GM19468 (cell line): ENCODE results near the gene PLPP7.
"Not testable (repeated sequence)": the region's sequence is repeated elsewhere in the genome, so short reads cannot be mapped to it uniquely, and the experiment has no call there.

Source experiments
- ATAC-seq: cut with Tn5 transposase; IDR thresholded peaks from one replicate; pipeline ENCODE4 v1.9.1; 2021; ENCODE audit warnings: mild to moderate bottlenecking, moderate library complexity, moderate number of reproducible peaks; ENCODE audit not compliant: unreplicated experiment; ENCODE audit errors: extremely low read depth

Gene PLPP7

DNA sequence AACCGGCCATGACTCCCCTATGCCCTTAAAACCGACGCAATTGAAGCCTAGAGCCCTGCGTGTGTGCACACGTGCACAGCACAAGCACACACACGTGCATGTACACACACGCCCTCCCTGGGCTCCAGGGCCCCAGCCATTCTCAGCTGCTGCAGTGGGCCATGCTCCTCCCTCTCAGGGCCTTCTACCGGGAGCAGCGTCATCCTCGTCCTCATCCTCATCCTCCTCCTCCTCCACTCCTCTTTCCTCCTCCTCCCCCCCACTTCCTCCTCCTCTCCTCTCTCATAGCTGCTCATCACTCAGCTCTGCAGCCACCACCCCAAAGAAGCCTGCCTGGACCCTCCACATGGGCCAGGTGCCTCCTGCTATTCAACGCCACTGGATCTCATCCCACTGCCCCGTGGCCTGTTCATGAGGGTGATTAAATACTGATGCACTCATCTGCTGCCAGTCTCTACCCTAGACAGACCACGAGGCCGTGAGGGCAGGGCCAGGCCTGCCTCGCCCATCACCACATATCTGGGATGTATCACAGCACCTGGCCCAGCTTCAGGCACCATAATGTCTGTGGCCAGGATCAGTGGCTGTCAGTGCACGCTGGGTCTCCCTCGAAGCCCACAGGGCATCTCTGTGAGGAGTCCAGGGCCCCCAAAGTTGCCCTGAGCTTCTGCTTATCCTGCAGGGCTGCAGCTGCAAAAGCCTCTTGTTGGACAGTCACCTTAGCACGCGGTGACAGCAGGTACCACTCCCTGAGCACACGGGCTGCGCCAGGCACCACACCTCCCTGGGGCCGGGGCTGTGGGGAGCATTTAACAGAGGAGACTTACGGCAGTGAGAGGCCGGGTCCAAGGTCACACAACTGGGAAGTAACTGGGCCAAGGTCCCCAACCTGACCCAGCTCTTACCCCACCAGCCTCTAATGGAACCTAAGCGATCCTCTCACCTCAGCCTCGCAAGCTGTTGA, 23.0 kb upstream of the PLPP7 start:
- no peak for ATAC-seq

GRCh38 chr9:131270171-131271015, 19.1 kb upstream of the PLPP7 start:
- no peak for ATAC-seq

DNA sequence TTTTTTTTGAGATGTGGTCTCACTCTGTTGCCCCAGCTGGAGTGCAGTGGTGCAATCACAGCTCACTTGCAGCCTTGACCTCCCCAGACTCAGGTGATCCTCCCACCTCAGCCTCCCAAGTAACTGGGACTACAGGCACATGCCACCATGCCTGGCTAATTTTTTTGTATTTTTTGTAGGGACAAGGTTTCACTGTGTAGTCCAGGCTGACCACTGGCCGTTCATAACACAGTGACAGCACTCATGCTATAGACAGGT, 18.6 kb upstream of the PLPP7 start:
- not testable (repeated sequence) for ATAC-seq

GRCh38 chr9:131271506-131271931, 18.0 kb upstream of the PLPP7 start:
- ATAC-seq: no peak

GRCh38 chr9:131272212-131272611, 17.3 kb upstream of the PLPP7 start:
- no peak for ATAC-seq

GRCh38 chr9:131273146-131273855, 16.2 kb upstream of the PLPP7 start:
- ATAC-seq: no peak

- ATAC-seq: no peak
These were observed 15.5 kb upstream of the PLPP7 start for GRCh38 chr9:131273856-131274673.

DNA sequence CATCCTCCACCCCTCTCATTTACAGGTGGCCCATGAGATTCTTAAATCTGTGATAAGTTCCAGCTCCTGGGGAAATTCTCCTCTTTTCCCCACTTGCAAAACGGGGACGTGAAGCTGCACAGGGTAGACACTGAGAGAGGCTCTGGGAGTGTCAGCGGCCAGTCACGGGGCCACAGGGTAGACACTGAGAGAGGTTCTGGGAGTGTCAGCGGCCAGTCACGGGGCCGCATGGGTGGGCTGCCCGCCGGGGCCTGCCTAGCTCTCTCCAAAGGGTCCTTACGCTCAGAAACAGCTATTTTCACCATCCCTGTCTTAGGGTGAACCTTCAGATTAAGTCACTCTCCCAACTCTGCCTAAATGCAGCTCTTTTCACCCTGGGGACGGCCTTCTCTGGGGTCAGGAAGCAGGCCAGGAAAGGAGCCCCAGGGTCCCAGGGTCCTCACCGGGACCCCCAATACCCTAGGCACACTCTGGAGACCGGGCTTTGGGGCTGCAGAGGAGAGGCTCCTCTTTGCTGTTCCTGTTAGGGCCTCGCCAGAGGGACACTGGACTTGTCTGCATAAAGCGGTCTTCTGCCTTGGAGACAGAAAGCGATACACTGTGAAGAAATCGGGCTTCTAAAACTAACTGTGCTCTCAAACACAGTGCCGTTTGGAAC, 14.7 kb upstream of the PLPP7 start:
- no peak for ATAC-seq

DNA sequence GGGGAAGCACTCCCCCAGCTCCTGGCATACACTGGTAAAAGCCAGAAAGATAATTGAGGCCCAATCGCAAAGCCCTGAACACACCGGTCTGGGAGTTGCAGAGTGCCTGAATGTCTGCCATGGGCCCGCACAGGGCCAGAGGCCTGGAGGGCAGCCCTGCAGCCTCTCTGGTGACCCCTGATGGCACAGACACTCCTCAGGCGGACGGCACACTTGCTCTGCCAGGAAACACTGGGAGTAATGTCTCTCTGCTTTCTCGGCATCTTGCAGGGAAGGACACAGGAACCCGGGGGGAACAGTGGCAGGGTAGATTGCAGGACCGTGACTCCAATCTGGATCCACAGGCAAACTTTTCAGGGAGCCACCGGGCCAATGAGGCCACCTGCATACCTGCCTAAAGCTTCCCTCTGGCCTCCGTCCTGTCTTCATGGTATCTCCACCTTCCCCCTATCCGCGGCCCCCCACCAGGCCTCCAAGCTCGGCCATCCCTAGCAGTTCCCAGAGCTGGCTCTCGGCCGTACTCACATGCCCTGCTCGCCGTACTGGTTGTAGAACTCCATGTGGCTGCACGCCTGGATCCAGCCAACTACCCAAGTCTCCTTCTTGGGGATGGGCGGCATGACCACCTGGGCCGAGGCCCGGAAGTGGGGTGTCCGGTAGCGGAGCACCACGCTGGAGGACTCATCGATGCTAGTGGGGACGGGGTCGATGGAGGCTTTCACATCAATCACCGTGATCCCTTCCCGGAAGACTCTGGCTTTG, 14.0 kb upstream of the PLPP7 start:
- no peak for ATAC-seq

GRCh38 chr9:131276094-131276888, 13.2 kb upstream of the PLPP7 start, which contains the start of gene FAM78A:
Gene FAM78A, minus strand, starts transcription at chr9:131276510. Its CDS starts 331 bp downstream, at chr9:131276179.
- no peak for ATAC-seq

- ATAC-seq: no peak
These were observed 12.6 kb upstream of the PLPP7 start for GRCh38 chr9:131276891-131277286.

DNA sequence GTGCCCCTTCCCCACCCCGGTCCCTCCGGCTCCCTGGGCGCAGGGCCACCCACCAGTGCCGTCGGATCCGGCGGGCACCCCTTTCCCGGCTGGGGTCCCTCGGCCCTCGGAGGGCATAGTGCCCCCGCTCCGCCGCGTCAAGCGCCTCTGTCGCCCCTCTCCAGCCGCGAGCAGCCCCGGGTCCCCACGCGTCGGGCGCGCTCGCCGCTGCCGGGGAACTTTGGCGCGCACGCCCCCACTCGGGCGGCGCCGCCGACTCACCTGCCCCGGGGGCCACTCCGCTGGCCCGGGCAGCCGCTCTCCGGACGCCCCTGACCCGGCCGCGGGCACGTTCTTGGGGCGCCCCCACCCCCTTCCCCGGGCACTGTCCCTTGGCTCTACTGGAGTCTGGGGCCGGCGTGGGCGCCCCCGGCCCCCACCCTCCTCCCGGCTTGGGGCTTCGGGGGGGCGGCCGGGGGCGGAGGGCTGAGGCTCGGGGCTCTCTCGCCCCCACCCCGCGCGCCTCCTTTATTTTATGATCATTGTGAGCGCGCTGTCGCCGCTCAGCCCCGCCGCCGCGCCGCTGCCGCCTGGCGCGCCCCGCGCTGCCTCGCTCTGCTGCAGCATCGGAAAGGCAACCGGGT, 12.1 kb upstream of the PLPP7 start:
- no peak for ATAC-seq

DNA sequence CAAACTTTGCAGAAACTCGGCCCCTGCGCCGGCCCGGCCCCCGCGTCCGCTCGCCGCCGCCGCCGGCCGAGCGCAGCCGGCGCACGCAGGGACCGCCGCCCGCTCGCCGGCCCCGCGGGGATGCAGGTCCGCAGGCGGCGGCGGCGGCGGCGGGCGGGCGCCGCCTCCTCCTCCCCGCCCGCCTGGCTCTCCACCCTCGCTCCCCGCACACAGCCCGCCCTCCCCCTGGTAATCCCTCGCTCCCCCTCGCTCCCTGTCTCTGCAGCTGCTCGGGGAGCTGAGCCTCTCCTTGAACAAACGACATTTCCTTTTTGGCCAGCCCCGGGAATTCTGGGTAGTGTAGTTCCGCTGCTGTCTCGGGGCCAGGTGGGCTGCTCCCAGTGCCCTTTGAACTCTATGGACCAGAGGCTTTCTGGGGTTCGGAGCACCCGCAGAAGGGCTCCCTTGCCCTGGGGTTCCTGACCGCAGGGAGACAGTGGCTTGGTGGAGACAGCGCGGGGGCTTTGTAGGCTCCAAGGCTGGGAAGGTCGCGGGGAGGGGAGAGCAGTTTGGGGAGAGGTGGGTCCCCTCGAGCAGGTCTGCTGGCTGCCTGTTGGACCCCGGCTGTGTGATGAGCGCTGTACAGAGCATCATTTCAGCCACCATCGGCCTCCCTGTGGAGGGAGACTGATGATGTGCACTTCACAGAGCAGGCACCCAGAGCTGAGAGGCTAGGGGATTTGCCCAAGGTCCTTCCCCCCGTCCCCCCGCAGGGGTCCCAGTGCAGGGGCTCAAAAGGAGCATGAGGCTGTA, 11.4 kb upstream of the PLPP7 start:
- ATAC-seq: no peak

DNA sequence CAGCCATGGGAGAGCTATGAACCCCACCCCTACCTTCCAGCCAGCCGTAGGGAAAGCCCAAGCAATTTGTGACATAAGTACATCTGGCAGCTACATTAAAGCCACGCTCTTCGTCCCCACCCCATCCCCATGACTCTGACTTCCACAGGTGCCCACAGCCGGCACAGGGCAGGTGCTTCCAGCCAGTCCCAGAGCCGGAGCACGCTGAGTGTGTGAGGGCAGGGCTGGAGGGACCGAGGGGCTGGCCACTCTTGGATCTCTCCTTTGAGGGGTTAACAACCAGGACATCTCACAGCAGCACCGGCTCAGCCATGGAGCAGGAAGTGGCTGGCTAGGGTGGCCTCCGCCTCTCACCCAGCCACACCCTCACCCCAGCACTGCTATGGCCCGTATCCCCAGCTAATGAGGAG, 10.8 kb upstream of the PLPP7 start:
- no peak for ATAC-seq

DNA sequence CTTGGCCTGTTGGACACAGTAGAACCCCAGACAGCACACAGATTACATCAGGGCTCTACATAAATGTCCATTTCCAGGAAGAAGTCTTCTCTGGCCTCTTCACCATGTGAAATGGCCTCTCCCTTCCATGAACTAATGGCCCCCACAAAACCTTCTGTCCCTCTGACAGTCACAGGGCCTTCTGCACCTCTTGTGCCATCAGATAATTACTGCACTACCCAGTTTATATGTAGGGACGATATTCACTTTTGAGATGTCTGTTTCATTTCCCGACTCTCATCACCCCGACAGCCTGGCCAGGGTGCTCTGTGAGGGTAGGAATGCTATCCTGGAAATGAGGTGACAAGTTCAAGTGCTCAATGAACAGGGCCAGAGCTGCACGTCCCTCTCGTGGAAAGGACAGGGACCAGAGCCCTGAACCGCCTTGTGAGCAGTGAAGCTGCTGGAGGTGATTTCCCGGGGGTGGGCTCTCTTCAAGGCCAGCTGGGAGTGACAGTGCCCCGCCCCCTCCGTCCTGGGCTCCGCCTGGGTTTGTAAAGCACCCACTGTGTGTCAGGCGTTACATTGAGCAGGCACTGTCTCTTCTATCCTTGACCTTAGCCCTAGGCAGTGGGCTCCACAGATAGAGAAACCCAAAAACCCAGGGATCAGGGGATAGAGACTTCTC, 10.2 kb upstream of the PLPP7 start:
- no peak for ATAC-seq
